GM23338 (cell line): Measurements from ENCODE around the gene NELL2. TPM values are rescaled to one million over a fixed set of nuclear protein-coding genes. Genes with fewer than 3 reads are reported as not detected.

Experiments used
- ATAC-seq: fragments of 200-7000 bp; cut with Tn5 transposase; 3 replicates; pipeline ENCODE4 v1.9.1; 2020
- DNase-seq: peaks from one replicate; pipeline ENCODE4 v3.0.0-alpha.2; 2015; ENCODE audit warnings: low spot score
- H2AFZ ChIP-seq: fragments of 200-600 bp; sonication (generic); 2 replicates; pipeline ENCODE4 v1.8.0; 2016; ENCODE audit warnings: antibody characterized with exemption, mild to moderate bottlenecking, moderate library complexity
- H3F3A ChIP-seq: fragments of 200-600 bp; sonication (generic); replicated peaks from 2 replicates; pipeline ENCODE4 v1.8.0; 2017; ENCODE audit warnings: antibody characterized with exemption, mixed run types, low read depth
- H3K27ac ChIP-seq: fragments of 200-600 bp; sonication (generic); 2 replicates; pipeline ENCODE4 v1.6.1; 2016; ENCODE audit warnings: low read depth
- H3K27me3 ChIP-seq: fragments of 200-600 bp; sonication (generic); 2 replicates; pipeline ENCODE4 v1.8.0; 2016; ENCODE audit warnings: mild to moderate bottlenecking, mixed run types, moderate library complexity; ENCODE audit not compliant: insufficient read depth
- H3K36me3 ChIP-seq: fragments of 200-600 bp; sonication (generic); 2 replicates; pipeline ENCODE4 v1.8.0; 2016; ENCODE audit warnings: mild to moderate bottlenecking; ENCODE audit not compliant: insufficient read depth
- H3K4me1 ChIP-seq: fragments of 200-600 bp; sonication (generic); 2 replicates; pipeline ENCODE4 v1.8.0; 2016; ENCODE audit warnings: mild to moderate bottlenecking, moderate library complexity; ENCODE audit not compliant: insufficient read depth
- H3K4me2 ChIP-seq: fragments of 200-600 bp; sonication (generic); 2 replicates; pipeline ENCODE4 v1.7.1; 2017; ENCODE audit warnings: mixed run types
- H3K4me3 ChIP-seq: fragments of 200-600 bp; sonication (generic); 2 replicates; pipeline ENCODE4 v1.6.1; 2016; ENCODE audit warnings: mixed run types
- H3K79me2 ChIP-seq: fragments of 200-600 bp; sonication (generic); replicated peaks from 2 replicates; pipeline ENCODE4 v1.8.0; 2017; ENCODE audit warnings: mild to moderate bottlenecking; ENCODE audit not compliant: insufficient read depth
- H3K9me2 ChIP-seq: fragments of 200-600 bp; sonication (generic); 2 replicates; pipeline ENCODE4 v1.8.0; 2017; ENCODE audit not compliant: insufficient read depth
- H4K20me1 ChIP-seq: fragments of 200-600 bp; sonication (generic); replicated peaks from 2 replicates; pipeline ENCODE4 v1.8.0; 2017; ENCODE audit warnings: mild to moderate bottlenecking; ENCODE audit not compliant: insufficient read depth
- H3K27ac Mint-ChIP-seq: 2 replicates; pipeline ENCODE4 v1.8.0; 2020; ENCODE audit warnings: inconsistent platforms, mild to moderate bottlenecking, moderate library complexity, mixed read lengths
- H3K27me3 Mint-ChIP-seq: 3 replicates; pipeline ENCODE4 v1.8.0; 2022; ENCODE audit warnings: low read depth, mild to moderate bottlenecking, moderate library complexity, mixed read lengths, inconsistent platforms; ENCODE audit not compliant: insufficient read depth, poor library complexity
- H3K36me3 Mint-ChIP-seq: 3 replicates; pipeline ENCODE4 v1.8.0; 2021; ENCODE audit warnings: low read depth, mild to moderate bottlenecking, inconsistent platforms, moderate library complexity, mixed read lengths
- H3K4me1 Mint-ChIP-seq: 3 replicates; pipeline ENCODE4 v1.8.0; 2020; ENCODE audit warnings: mild to moderate bottlenecking, inconsistent platforms, mixed read lengths
- H3K4me3 Mint-ChIP-seq: 3 replicates; pipeline ENCODE4 v1.8.0; 2021; ENCODE audit warnings: moderate library complexity, mild to moderate bottlenecking, inconsistent platforms, mixed read lengths
- H3K9me3 Mint-ChIP-seq: 3 replicates; pipeline ENCODE4 v1.8.0; 2020; ENCODE audit warnings: moderate library complexity, mild to moderate bottlenecking, inconsistent platforms, mixed read lengths
- CREB1 ChIP-seq: fragments of 250-450 bp; sonication (Bioruptor Pico); IDR thresholded peaks from 2 replicates; pipeline ENCODE4 v1.5.0; 2020; ENCODE audit warnings: low read depth, mild to moderate bottlenecking, moderate library complexity
- EZH2 ChIP-seq: fragments of 200-600 bp; sonication (generic); IDR thresholded peaks from one replicate; pipeline ENCODE4 v1.8.0; 2017; ENCODE audit warnings: antibody characterized with exemption, mild to moderate bottlenecking, low read depth; ENCODE audit not compliant: unreplicated experiment
- EZH2phosphoT487 ChIP-seq: fragments of 200-600 bp; sonication (generic); IDR thresholded peaks from one replicate; pipeline ENCODE4 v1.8.1; 2018; ENCODE audit warnings: antibody characterized with exemption; ENCODE audit not compliant: unreplicated experiment
- JUNB ChIP-seq: IDR thresholded peaks from one replicate; pipeline ENCODE4 v1.6.1; 2016; ENCODE audit warnings: antibody characterized with exemption; ENCODE audit not compliant: unreplicated experiment
- NANOG ChIP-seq: IDR thresholded peaks from 2 replicates; pipeline ENCODE4 v1.6.1; 2016; ENCODE audit warnings: antibody characterized with exemption, borderline replicate concordance
- POLR2AphosphoS5 ChIP-seq: IDR thresholded peaks from 2 replicates; pipeline ENCODE4 v1.6.1; 2016; ENCODE audit warnings: antibody characterized with exemption, low read depth
- STAT1 ChIP-seq: IDR thresholded peaks from one replicate; pipeline ENCODE4 v1.6.1; 2016; ENCODE audit warnings: antibody characterized with exemption; ENCODE audit not compliant: unreplicated experiment
- ZNF114 ChIP-seq: fragments of 250-450 bp; sonication (Bioruptor Pico); IDR thresholded peaks from 2 replicates; pipeline ENCODE4 v1.5.0; 2020; ENCODE audit warnings: mild to moderate bottlenecking, moderate library complexity
- ZNF331 ChIP-seq: fragments of 250-450 bp; sonication (Bioruptor Pico); IDR thresholded peaks from 2 replicates; pipeline ENCODE4 v1.5.0; 2020; ENCODE audit warnings: low read depth, mild to moderate bottlenecking, moderate library complexity
- polyA plus RNA-seq: library from polyadenylated mRNA; unstranded; fragments of >200 nt; fragmentation: Nextera tagmentation; extraction: Ambion mirVana; gene quantifications from 2 replicates; pipeline ENCODE4 v1.2.1, GENCODE V29; 2016
- total RNA-seq: library from RNA; depleted of rRNA; stranded (reverse); fragments of >200 nt; shearing (Covaris generic); gene quantifications from 2 replicates; pipeline ENCODE4 v1.2.3, GENCODE V29; 2014
- TF ChIP-seq, protein P1 (sequence below): IDR thresholded peaks from 2 replicates; pipeline ENCODE4 v1.6.1; 2016; ENCODE audit warnings: antibody characterized with exemption
- TF ChIP-seq, protein P2 (sequence below): IDR thresholded peaks from one replicate; pipeline ENCODE4 v1.6.1; 2018; ENCODE audit warnings: antibody characterized with exemption; ENCODE audit not compliant: unreplicated experiment
- TF ChIP-seq, protein P3 (sequence below), 2 experiments: fragments of 200-600 bp in 1 of 2; sonication (generic) in 1 of 2; conservative IDR thresholded peaks; 2 replicates each; pipeline versions ENCODE4 v1.5.1 to v1.6.1; 2016 to 2017; ENCODE audit warnings: antibody characterized with exemption in 2 of 2, low read depth in 2 of 2, mild to moderate bottlenecking in 2 of 2, moderate library complexity in 1 of 2

The NELL2 gene
- total and polyA plus RNA-seq, 2 experiments from 2014 or later: 25.1 to 99.5 TPM

DNA sequence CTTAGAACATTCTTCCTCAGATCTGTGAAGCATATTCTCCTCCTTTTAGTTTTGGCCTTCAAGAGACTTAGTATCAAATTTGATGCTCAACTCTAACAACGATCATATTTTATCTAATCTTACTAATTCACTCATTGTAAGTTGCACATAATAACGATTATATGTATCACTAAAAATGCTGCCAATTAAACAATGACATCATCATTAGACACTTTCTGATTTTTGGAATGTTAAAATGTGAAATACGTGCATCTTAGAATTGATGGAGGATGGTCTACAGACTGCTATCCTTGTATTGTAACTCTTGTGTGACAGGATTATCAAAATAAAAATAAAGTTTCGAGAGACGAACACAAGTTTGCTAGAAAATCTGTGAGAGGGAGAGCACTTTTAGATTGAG is 311.0 kb downstream of the NELL2 start:
- H3F3A ChIP-seq: no peaks in the 10 kb centered on the region
- DNase-seq: no peak
- no peaks in the 10 kb centered on the region for H3K27me3 Mint-ChIP-seq
- H4K20me1 ChIP-seq: no peaks in the 10 kb centered on the region
- no peak overlapping the region for H3K4me2 ChIP-seq
- no peaks in the 10 kb centered on the region for H3K9me2 ChIP-seq
- H2AFZ ChIP-seq: no peak overlapping the region
- no peak overlapping the region for H3K27ac ChIP-seq
- no peak overlapping the region for H3K27ac Mint-ChIP-seq
- H3K4me3 Mint-ChIP-seq: no peak overlapping the region
- ATAC-seq: no peak
- no peaks in the 10 kb centered on the region for H3K27me3 ChIP-seq
- H3K4me1 ChIP-seq: peaks cover 12% of the 10 kb centered on the region; the same call in 1 of the 2 replicates
- peaks cover 8% of the 10 kb centered on the region for H3K4me1 Mint-ChIP-seq
- TF ChIP-seq JUNB (no peak), EZH2phosphoT487 (no peak)
- H3K36me3 ChIP-seq: no peaks in the 10 kb centered on the region
- no peaks in the 10 kb centered on the region for H3K79me2 ChIP-seq
- H3K9me3 Mint-ChIP-seq: peaks cover 2% of the 10 kb centered on the region; the same call in 1 of the 3 replicates
- H3K4me3 ChIP-seq: no peak overlapping the region
- H3K36me3 Mint-ChIP-seq: no peaks in the 10 kb centered on the region

DNA sequence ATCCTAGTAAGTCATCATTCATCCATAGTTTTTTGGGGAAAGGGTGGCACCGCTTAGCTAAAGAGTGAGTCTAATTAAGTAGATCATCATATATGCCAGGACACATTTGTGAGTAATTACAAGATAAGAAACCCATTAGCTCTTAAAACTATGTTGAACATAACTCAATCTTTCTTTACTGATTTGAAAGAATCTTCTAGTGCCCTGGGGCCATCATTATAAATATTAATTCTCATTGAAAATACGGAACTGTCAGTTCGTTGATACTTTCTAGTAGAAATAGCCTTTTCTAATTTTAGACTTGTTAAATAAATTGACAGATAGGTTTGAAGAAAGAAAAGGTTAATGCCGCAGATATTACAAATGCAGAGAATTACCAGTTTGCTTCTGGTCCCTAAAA is 312.6 kb downstream of the NELL2 start:
- no peaks in the 10 kb centered on the region for H3K27me3 Mint-ChIP-seq
- H3K4me1 Mint-ChIP-seq: peaks cover 5% of the 10 kb centered on the region
- H3K27me3 ChIP-seq: no peaks in the 10 kb centered on the region
- DNase-seq: no peak
- no peak overlapping the region for H3K4me2 ChIP-seq
- H3K4me3 ChIP-seq: no peak overlapping the region
- H3K9me2 ChIP-seq: no peaks in the 10 kb centered on the region
- no peaks in the 10 kb centered on the region for H3K36me3 Mint-ChIP-seq
- no peak overlapping the region for H3K27ac Mint-ChIP-seq
- TF ChIP-seq NANOG: no peak
- TF ChIP-seq, protein P1, sequence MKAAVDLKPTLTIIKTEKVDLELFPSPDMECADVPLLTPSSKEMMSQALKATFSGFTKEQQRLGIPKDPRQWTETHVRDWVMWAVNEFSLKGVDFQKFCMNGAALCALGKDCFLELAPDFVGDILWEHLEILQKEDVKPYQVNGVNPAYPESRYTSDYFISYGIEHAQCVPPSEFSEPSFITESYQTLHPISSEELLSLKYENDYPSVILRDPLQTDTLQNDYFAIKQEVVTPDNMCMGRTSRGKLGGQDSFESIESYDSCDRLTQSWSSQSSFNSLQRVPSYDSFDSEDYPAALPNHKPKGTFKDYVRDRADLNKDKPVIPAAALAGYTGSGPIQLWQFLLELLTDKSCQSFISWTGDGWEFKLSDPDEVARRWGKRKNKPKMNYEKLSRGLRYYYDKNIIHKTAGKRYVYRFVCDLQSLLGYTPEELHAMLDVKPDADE: no peak
- no peak for TF ChIP-seq STAT1
- no peaks in the 10 kb centered on the region for H3K79me2 ChIP-seq
- ATAC-seq: no peak
- H2AFZ ChIP-seq: no peak overlapping the region
- H3K9me3 Mint-ChIP-seq: peaks cover 2% of the 10 kb centered on the region; the same call in 1 of the 3 replicates
- H3K4me3 Mint-ChIP-seq: no peak overlapping the region
- H3K36me3 ChIP-seq: no peaks in the 10 kb centered on the region
- no peak overlapping the region for H3K27ac ChIP-seq
- H3F3A ChIP-seq: no peaks in the 10 kb centered on the region
- H3K4me1 ChIP-seq: peaks cover 4% of the 10 kb centered on the region; the same call in 1 of the 2 replicates
- H4K20me1 ChIP-seq: no peaks in the 10 kb centered on the region

DNA sequence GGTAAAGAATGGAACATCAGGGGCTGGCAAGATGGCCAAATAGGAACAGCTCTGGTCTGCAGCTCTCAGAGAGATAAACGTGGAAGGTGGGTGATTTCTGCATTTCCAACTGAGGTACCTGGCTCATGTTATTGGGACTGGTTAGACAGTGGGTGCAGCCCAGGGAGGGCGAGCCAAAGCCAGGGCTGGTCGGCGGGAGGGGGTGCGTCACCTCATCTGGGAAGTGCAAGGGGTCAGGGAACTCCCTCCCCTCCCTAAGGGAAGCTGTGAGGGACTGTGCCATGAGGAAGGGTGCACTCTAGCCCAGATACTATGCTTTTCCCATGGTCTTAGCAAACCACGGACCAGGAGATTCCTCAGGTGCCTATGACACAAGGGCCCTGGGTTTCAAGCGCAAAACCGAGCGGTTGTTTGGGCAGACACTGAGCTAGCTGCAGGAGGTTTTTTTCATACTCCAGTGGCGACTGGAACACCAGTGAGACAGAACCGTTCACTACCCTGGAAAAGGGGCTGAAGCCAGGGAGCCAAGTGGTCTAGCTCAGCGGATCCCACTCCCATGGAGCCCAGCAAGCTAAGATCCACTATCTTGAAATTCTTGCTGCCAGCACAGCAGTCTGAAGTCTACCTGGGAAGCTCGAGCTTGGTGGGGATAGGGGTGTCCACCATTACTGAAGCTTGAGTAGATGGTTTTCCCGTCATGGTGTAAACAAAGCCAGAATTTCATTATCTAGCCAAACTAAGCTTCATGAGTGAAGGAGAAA is 317.6 kb downstream of the NELL2 start:
- Mint-ChIP-seq H3K27ac (no peak overlapping the region), H3K27me3 (no peaks in the 10 kb centered on the region), H3K9me3 (peaks cover 2% of the 10 kb centered on the region; the same call in 1 of the 3 replicates), H3K4me3 (no peak overlapping the region), H3K4me1 (no peaks in the 10 kb centered on the region), H3K36me3 (no peaks in the 10 kb centered on the region)
- DNase-seq: no peak
- H2AFZ ChIP-seq: no peak overlapping the region
- H3K4me2 ChIP-seq: no peak overlapping the region
- no peaks in the 10 kb centered on the region for H4K20me1 ChIP-seq
- H3K4me3 ChIP-seq: no peak overlapping the region
- no peak for ATAC-seq
- H3K4me1 ChIP-seq: no peaks in the 10 kb centered on the region
- peaks cover 3% of the 10 kb centered on the region; the same call in 1 of the 2 replicates for H3K9me2 ChIP-seq
- H3K27me3 ChIP-seq: no peaks in the 10 kb centered on the region
- no peak overlapping the region for H3K27ac ChIP-seq
- H3F3A ChIP-seq: no peaks in the 10 kb centered on the region
- no peaks in the 10 kb centered on the region for H3K36me3 ChIP-seq
- H3K79me2 ChIP-seq: no peaks in the 10 kb centered on the region
- TF ChIP-seq EZH2 (no peak), ZNF331 (no peak), CREB1 (no peak), STAT1 (no peak), ZNF114 (no peak), POLR2AphosphoS5 (no peak)
- TF ChIP-seq, protein P2, sequence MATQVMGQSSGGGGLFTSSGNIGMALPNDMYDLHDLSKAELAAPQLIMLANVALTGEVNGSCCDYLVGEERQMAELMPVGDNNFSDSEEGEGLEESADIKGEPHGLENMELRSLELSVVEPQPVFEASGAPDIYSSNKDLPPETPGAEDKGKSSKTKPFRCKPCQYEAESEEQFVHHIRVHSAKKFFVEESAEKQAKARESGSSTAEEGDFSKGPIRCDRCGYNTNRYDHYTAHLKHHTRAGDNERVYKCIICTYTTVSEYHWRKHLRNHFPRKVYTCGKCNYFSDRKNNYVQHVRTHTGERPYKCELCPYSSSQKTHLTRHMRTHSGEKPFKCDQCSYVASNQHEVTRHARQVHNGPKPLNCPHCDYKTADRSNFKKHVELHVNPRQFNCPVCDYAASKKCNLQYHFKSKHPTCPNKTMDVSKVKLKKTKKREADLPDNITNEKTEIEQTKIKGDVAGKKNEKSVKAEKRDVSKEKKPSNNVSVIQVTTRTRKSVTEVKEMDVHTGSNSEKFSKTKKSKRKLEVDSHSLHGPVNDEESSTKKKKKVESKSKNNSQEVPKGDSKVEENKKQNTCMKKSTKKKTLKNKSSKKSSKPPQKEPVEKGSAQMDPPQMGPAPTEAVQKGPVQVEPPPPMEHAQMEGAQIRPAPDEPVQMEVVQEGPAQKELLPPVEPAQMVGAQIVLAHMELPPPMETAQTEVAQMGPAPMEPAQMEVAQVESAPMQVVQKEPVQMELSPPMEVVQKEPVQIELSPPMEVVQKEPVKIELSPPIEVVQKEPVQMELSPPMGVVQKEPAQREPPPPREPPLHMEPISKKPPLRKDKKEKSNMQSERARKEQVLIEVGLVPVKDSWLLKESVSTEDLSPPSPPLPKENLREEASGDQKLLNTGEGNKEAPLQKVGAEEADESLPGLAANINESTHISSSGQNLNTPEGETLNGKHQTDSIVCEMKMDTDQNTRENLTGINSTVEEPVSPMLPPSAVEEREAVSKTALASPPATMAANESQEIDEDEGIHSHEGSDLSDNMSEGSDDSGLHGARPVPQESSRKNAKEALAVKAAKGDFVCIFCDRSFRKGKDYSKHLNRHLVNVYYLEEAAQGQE: no peak
- TF ChIP-seq, protein P1: no peak
- TF ChIP-seq, protein P3, sequence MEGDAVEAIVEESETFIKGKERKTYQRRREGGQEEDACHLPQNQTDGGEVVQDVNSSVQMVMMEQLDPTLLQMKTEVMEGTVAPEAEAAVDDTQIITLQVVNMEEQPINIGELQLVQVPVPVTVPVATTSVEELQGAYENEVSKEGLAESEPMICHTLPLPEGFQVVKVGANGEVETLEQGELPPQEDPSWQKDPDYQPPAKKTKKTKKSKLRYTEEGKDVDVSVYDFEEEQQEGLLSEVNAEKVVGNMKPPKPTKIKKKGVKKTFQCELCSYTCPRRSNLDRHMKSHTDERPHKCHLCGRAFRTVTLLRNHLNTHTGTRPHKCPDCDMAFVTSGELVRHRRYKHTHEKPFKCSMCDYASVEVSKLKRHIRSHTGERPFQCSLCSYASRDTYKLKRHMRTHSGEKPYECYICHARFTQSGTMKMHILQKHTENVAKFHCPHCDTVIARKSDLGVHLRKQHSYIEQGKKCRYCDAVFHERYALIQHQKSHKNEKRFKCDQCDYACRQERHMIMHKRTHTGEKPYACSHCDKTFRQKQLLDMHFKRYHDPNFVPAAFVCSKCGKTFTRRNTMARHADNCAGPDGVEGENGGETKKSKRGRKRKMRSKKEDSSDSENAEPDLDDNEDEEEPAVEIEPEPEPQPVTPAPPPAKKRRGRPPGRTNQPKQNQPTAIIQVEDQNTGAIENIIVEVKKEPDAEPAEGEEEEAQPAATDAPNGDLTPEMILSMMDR (conservative IDR thresholded peaks at IDR 0.05; ENCODE audit: low read depth in 2 of 2): no peak
